Stimulated activated CD4-positive, alpha-beta T cell treated with anti-CD3 and anti-CD28 coated beads, Interleukin-1b, Interleukin-23, amount 100 ng/mL, for 1 hour (primary cell): Measurements from ENCODE around the gene SCLY.
"Not testable (repeated sequence)": the region's sequence is repeated elsewhere in the genome, so short reads cannot be mapped to it uniquely, and the experiment has no call there.

Experiments
- DNase-seq, 2 donors: peaks; one replicate each; pipeline ENCODE4 v3.0.0-alpha.2; 2020; ENCODE audit warnings: low read depth in 2 of 2

Gene SCLY, protein sequence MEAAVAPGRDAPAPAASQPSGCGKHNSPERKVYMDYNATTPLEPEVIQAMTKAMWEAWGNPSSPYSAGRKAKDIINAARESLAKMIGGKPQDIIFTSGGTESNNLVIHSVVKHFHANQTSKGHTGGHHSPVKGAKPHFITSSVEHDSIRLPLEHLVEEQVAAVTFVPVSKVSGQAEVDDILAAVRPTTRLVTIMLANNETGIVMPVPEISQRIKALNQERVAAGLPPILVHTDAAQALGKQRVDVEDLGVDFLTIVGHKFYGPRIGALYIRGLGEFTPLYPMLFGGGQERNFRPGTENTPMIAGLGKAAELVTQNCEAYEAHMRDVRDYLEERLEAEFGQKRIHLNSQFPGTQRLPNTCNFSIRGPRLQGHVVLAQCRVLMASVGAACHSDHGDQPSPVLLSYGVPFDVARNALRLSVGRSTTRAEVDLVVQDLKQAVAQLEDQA

DNA sequence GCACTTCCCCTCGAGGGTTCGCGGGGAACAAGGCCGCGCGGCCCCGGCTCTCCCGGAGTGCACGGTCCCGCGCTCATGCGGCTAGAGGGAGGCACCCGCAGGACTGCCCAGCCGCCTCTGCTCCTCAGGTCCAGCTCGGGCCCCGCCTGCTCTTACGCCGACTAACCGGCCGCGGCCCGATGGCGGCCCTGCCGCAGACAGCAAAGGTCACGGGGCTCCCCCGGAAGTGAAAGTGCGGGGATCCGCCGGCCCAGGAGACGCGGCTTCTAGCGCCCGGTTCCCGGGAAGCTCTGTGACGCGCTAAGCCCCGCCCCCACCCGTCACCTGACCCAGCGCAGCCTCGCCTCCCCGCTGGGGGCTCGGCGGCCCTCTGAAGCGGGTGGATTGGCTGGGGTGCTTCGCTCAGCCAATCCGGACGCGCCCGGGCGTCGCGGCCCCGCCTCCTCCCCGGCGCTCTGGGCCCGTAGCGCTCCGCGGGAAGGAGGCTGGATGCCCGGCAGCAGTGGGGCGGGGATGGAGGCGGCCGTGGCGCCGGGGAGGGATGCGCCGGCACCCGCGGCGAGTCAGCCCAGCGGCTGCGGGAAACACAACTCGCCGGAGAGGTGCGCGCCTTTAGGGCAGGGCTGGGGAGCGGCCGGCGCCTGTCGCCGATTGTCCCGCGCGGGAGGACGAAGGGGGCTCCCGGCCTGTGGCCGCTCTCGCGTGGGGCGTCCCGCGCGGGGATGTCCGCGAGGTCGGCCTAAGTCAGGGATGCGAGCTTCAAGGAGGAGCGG, at the start of gene SCLY:
Gene SCLY (plus strand): TSS at position 460 of the 773 bp plus-strand sequence. CDS start 54 bp downstream, at position 514.
- peak; percentile 92 to 93 for DNase-seq

- no peak for DNase-seq
These were observed 47.0 kb upstream of the SCLY start for GRCh38 chr2:238013806-238014205.

DNA sequence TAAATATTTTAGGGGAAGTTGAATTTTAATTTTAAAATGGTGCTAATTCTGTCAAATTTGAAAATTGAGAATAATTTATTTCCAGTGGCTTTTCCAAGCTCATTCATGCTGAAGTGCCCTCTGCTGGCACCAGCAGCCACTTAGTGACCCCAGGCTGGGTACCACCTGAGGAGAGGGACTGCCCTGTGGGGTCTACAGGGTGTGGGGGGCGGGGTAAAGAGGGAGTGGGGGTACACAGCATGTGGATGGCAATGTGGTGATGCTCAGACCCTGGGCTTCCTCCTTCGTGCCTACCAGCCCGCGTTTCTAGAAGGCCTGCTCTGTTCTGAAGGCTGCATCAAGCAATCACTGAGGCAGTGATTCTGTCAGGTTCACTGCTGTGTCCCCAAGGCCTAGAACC, 45.1 kb upstream of the SCLY start:
- peak in 1 of 2 donors; percentile 4 for DNase-seq

- DNase-seq, result no peak
These were observed 44.3 kb upstream of the SCLY start for GRCh38 chr2:238016526-238016925.

DNA sequence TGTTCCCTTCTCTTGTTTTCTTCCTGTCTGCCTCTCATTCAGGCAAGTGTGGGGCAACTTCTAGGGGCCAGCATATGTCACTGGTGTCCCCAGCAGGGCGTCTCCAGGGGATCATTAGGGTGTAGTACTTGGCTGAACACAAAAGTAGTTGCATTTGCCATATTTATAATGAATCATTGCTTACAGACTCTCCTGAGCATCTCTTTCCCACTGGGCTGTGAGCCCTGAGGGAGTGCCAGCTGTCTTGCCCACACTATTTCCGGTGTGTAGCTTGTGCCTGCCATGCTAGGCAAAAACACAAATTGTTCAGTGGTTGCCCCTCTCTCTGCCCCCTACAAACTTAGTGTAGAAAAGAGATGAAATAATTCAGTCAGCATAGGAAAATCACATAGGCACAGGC, 40.8 kb upstream of the SCLY start:
- DNase-seq, result no peak

GRCh38 chr2:238020816-238021215, 40.0 kb upstream of the SCLY start:
- DNase-seq, result no peak

GRCh38 chr2:238021327-238021726, 39.5 kb upstream of the SCLY start:
- DNase-seq, result no peak

- DNase-seq, result no peak
These were observed 38.1 kb upstream of the SCLY start for GRCh38 chr2:238022594-238023157.

- no peak for DNase-seq
These were observed 37.2 kb upstream of the SCLY start for GRCh38 chr2:238023608-238024007.

GRCh38 chr2:238024986-238025385, 35.8 kb upstream of the SCLY start:
- no peak for DNase-seq

DNA sequence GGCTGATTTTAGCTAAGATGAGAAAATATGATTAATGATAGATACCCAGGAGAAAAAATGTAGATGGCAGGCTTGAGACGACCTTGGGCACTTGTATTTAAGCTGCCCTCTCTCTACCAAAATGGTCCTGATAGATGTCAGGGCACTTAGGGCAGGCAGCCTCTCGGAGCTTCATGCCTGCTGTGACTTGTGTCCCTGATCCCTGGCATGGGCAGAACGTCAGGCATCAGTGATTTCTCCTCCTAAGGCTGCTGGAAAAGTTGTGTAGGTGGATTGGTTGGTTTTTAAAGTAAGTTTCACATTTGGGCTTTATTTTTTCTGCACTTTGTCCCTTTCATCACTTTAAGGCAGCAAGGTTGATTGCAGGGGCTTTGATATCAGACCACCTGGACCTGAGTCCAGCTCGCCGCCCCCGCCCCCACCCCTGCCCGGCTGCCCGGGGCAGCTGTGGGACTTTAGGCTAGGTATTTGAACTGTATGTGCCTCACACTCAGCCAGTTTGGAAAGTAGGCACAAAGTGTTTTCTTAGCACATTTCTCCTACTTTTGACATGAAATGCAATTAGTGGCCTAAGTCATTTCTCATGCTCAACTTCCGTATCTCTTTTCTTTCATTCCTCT, 35.0 kb upstream of the SCLY start:
- DNase-seq, result no peak

DNA sequence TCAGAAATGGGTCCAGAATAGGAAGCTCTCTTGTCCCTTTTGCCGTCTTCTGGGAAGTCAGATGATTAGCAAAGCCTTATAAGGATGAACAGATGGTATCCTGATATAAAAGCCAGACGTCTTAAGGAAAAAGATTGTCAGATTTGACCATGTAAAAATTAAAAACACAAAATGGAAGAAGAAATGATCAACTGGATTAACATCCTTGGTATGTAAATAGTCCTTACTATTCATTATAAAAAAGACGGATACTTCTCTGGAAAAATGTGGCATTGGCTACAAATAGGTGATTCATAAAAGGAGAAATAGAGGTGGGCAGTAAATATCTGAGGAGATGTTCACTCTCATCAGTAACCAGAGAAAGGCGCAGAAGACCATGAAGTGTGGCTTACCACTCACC, 33.7 kb upstream of the SCLY start:
- no peak for DNase-seq

GRCh38 chr2:238027591-238028415, 33.0 kb upstream of the SCLY start:
- no peak for DNase-seq

DNA sequence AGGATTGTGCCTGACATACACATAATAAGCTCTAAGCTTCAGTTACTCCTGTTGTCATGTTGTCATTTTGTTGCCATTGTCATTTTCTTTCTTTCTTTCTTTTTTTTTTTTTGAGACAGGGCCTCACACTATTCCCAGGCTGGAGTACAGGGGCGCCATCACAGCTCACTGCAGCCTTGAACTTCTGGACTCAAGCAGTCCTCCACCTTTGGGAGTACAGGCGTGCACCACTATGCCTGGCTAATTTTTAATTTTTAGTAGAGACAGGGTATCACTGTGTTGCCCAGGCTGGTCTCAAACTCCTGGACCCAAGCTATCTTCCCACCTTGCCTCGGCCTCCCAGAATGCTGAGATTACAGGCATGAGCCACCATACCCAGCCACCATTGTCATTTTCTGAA, 30.9 kb upstream of the SCLY start:
- DNase-seq, result no peak

DNA sequence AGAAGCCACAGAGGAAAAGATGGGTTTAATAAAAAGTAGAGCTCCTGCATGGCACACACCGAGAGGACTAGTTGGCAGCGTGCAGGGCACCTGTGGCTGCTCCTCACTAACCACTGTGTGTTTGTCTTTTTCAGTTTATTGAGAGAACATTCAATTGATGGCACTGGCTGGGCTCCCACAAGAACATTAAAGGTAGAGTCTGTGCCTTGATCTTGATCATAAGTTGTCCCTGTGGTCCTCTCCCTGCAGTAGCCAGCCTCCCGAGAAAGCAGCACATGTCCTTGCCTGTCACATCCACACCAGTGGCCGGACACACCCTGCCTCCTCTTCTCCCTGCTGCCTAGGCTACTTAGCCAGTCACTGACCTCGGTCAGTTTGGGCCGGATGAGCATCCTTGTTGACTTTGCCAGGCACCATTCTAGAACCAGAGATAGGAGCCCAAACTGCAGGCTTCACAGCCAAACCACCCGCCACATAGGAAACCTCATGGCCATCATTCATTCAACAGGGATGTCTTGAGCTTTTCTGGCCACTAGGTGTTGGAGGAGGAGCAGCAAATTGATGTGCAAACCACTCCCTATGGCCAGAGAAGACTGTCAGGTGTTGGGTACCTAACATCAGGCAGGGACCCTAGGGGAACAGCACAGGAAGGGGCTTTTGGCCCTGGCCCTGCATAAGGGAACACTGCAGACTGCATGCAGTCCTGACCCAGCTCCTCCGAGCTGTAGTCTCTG, 30.2 kb upstream of the SCLY start:
- no peak for DNase-seq

DNA sequence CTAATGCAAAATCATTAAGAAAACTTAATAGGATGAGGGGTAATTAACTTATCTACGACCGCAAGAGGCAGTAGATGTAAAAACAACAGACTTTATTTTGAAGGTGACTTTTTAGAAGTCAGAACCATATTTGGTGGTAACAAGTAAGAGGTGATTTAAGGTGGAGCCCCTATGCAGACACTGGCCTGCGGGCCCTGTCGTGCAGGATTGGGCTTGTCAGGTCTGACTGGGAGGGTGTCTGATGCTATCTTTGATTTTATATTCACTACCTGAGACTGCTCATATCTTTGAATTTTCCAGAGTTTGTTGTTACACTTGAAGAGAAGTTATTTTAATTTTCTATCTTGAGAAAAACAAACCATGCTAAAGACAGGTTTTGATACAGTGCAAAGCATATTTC, 29.1 kb upstream of the SCLY start:
- DNase-seq, result no peak

DNA sequence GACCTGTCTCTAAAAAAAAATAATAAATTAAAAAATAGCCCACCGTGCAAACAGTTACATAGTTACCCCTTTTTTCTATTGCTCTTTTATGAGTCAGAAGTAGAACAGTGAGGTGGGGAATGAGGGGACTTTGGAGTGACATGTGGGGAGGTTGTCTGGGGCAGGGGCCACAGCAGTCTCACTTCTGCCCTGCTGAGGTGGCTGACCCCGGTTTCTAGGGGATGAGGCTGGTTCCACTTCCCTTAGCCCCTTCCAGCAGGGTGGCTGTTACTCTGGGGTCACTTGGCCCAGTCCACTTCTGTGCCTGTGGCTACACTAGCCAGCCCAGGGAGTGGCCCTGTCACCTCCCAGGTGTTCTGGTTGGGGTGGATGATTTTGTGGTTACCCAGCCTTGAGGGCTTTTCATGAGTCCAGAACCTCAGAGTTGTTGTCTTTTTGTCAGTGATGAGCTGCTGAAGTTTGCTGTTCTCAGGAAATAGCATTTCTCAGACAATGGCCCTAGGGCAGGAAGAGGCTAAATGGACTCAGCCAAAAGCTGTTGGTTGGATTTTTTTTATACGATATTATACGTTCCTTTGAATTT, 28.0 kb upstream of the SCLY start:
- DNase-seq, result no peak

- DNase-seq, result not testable (repeated sequence)
These were observed 26.8 kb upstream of the SCLY start for GRCh38 chr2:238033991-238034390.

GRCh38 chr2:238038203-238038602, 22.6 kb upstream of the SCLY start:
- DNase-seq, result no peak

GRCh38 chr2:238039151-238039550, 21.6 kb upstream of the SCLY start:
- DNase-seq, result no peak
